Measurements from ENCODE around the gene CLEC16A.
"Not testable (repeated sequence)": the region's sequence is repeated elsewhere in the genome, so short reads cannot be mapped to it uniquely, and the experiment has no call there.

CLEC16A gene

GRCh38 chr16:11217651-11218603 is 273.6 kb downstream of the CLEC16A start:
- no peak for TF ChIP-seq POLR2A (IDR thresholded peaks at IDR 0.05; ENCODE audit: low read depth, low read length)
- FAIRE-seq, result no peak

GRCh38 chr16:11218604-11218962 is 274.2 kb downstream of the CLEC16A start:
- DNase-seq (ENCODE audit: insufficient read length, low spot score) (no peak), FAIRE-seq (no peak)
- no peak for TF ChIP-seq POLR2A (IDR thresholded peaks at IDR 0.05; ENCODE audit: low read depth, low read length)

More at GRCh38 chr16:11217651-11218603, 273.6 kb downstream of the CLEC16A start:
- DNase-seq (ENCODE audit: insufficient read length, low spot score), result no peak

- FAIRE-seq, result no peak
- no peak for TF ChIP-seq POLR2A (IDR thresholded peaks at IDR 0.05; ENCODE audit: low read depth, low read length)
- no peak for DNase-seq (ENCODE audit: insufficient read length, low spot score)
These were observed 274.8 kb downstream of the CLEC16A start for GRCh38 chr16:11219178-11219577.

GRCh38 chr16:11220507-11220906 is 276.1 kb downstream of the CLEC16A start:
- not testable (repeated sequence) for FAIRE-seq; DNase-seq (ENCODE audit: insufficient read length, low spot score)

GRCh38 chr16:11224096-11224893 is 279.9 kb downstream of the CLEC16A start:
- DNase-seq (ENCODE audit: insufficient read length, low spot score) (no peak), FAIRE-seq (no peak)
- no peak for TF ChIP-seq POLR2A (IDR thresholded peaks at IDR 0.05; ENCODE audit: low read depth, low read length)

GRCh38 chr16:11224894-11225676 is 280.7 kb downstream of the CLEC16A start:
- no peak for TF ChIP-seq POLR2A (IDR thresholded peaks at IDR 0.05; ENCODE audit: low read depth, low read length)
- DNase-seq (ENCODE audit: insufficient read length, low spot score) (no peak), FAIRE-seq (no peak)

GRCh38 chr16:11225677-11226549 is 281.5 kb downstream of the CLEC16A start:
- DNase-seq (ENCODE audit: insufficient read length, low spot score) (no peak), FAIRE-seq (no peak)
- no peak for TF ChIP-seq POLR2A (IDR thresholded peaks at IDR 0.05; ENCODE audit: low read depth, low read length)

GRCh38 chr16:11229432-11229831 is 285.1 kb downstream of the CLEC16A start:
- no peak for DNase-seq (ENCODE audit: insufficient read length, low spot score)
- no peak for FAIRE-seq

GRCh38 chr16:11229906-11230305 is 285.5 kb downstream of the CLEC16A start:
- no peak for FAIRE-seq

More at GRCh38 chr16:11229432-11229831, 285.1 kb downstream of the CLEC16A start:
- no peak for TF ChIP-seq POLR2A (IDR thresholded peaks at IDR 0.05; ENCODE audit: low read depth, low read length)

GRCh38 chr16:11231367-11231970 is 287.1 kb downstream of the CLEC16A start:
- no peak for FAIRE-seq
- TF ChIP-seq POLR2A (IDR thresholded peaks at IDR 0.05; ENCODE audit: low read depth, low read length), result no peak
- no peak for DNase-seq (ENCODE audit: insufficient read length, low spot score)

More at GRCh38 chr16:11229906-11230305, 285.5 kb downstream of the CLEC16A start:
- no peak for TF ChIP-seq POLR2A (IDR thresholded peaks at IDR 0.05; ENCODE audit: low read depth, low read length)
- no peak for DNase-seq (ENCODE audit: insufficient read length, low spot score)
